Breast epithelium (tissue), 3 donors: Measurements from ENCODE around the gene FSTL4.

ENCODE experiments used
- POLR2A ChIP-seq: fragments of 450-650 bp; IDR thresholded peaks from one replicate; pipeline ENCODE4 v1.6.1; 2016; ENCODE audit warnings: antibody characterized with exemption, mild to moderate bottlenecking, moderate library complexity
- POLR2AphosphoS5 ChIP-seq, 3 donors: sonication (generic); formaldehyde crosslinking; IDR thresholded peaks; one replicate each; pipeline ENCODE4 v1.6.1; 2017; ENCODE audit warnings: antibody characterized with exemption in 3 of 3
- TF ChIP-seq, protein P1 (sequence below), 3 donors: fragments of 450-650 bp; IDR thresholded peaks; one replicate each; pipeline ENCODE4 v1.5.1; 2016 to 2017; ENCODE audit warnings: antibody characterized with exemption in 3 of 3, mild to moderate bottlenecking in 3 of 3, moderate library complexity in 3 of 3

DNA sequence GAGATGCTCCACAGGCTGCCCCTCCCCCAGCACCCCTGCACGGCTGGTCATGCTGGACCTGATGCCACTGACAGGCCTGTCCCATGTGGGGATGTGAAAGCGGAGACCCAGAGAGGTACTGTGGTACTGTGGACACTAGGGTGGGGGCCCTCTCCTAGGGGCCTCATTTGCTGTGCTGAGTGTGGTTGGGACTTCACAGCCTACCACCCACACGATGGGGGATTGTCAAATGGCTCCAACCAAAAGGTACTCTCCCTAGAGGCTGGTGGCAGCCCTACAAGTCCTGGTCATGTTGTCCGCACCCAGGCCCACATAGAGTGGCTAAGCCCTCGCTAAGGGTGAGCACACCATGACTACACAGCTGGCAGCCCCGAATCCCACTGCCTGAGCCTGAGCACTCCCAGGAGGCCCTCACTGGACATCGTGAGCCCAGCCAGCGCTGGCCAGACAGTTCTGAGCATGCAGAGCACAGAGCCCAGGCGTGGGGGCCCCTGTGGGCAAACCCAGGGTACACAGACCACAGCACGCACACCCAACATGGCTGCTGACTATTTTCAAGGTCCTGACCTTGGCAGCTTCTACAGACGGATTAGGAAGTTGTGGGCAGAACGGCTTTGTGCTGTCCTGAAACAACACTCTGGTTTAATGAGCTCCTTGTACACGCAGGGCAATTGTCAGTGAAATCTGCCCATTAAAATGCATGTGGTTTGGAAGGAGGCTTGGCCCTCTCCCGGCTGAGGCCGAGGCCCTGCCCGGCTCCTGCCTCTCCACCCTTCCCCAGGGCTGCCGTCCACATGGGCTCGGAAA lies 346.4 kb downstream of the FSTL4 start:
- TF ChIP-seq, protein P1, sequence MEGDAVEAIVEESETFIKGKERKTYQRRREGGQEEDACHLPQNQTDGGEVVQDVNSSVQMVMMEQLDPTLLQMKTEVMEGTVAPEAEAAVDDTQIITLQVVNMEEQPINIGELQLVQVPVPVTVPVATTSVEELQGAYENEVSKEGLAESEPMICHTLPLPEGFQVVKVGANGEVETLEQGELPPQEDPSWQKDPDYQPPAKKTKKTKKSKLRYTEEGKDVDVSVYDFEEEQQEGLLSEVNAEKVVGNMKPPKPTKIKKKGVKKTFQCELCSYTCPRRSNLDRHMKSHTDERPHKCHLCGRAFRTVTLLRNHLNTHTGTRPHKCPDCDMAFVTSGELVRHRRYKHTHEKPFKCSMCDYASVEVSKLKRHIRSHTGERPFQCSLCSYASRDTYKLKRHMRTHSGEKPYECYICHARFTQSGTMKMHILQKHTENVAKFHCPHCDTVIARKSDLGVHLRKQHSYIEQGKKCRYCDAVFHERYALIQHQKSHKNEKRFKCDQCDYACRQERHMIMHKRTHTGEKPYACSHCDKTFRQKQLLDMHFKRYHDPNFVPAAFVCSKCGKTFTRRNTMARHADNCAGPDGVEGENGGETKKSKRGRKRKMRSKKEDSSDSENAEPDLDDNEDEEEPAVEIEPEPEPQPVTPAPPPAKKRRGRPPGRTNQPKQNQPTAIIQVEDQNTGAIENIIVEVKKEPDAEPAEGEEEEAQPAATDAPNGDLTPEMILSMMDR (IDR thresholded peaks at IDR 0.05): no peak
- TF ChIP-seq POLR2AphosphoS5 (IDR thresholded peaks at IDR 0.05) (no peak), POLR2A (no peak)
